ENCODE measurements around the gene CAVIN4. TPM values are rescaled to one million over a fixed set of nuclear protein-coding genes. Genes with fewer than 3 reads are reported as not detected.

The CAVIN4 gene
- total RNA-seq, 1 donor from 2014 or later, result 12.9 TPM

GRCh38 chr9:100590481-100590880 is 12.6 kb downstream of the CAVIN4 start:
- no peak for DNase-seq

GRCh38 chr9:100591139-100591538 is 13.3 kb downstream of the CAVIN4 start:
- DNase-seq, result no peak

GRCh38 chr9:100591639-100592412 is 13.9 kb downstream of the CAVIN4 start:
- no peak for DNase-seq

- DNase-seq, result peak; percentile 22
These were observed 17.7 kb downstream of the CAVIN4 start for GRCh38 chr9:100595391-100596199.

- no peak for DNase-seq
These were observed 19.4 kb downstream of the CAVIN4 start for GRCh38 chr9:100597236-100597635.

GRCh38 chr9:100598641-100599145 is 20.8 kb downstream of the CAVIN4 start:
- DNase-seq, result peak; percentile 65

- no peak for DNase-seq
These were observed 22.7 kb downstream of the CAVIN4 start for GRCh38 chr9:100600521-100601079.

GRCh38 chr9:100601216-100601615 is 23.3 kb downstream of the CAVIN4 start:
- DNase-seq, result peak; percentile 9

GRCh38 chr9:100602342-100602801 is 24.5 kb downstream of the CAVIN4 start:
- DNase-seq, result peak; percentile 17

- DNase-seq, result no peak
These were observed 27.5 kb downstream of the CAVIN4 start for GRCh38 chr9:100605405-100605804.

GRCh38 chr9:100619194-100619593 is 41.3 kb downstream of the CAVIN4 start:
- DNase-seq, result no peak

- no peak for DNase-seq
These were observed 41.8 kb downstream of the CAVIN4 start for GRCh38 chr9:100619665-100620064.

- no peak for DNase-seq
These were observed 46.1 kb downstream of the CAVIN4 start for GRCh38 chr9:100623969-100624368.

- no peak for DNase-seq
These were observed 49.1 kb downstream of the CAVIN4 start for GRCh38 chr9:100626949-100627348.

GRCh38 chr9:100637787-100638186 is 59.9 kb downstream of the CAVIN4 start:
- no peak for DNase-seq

Other genes with a start within 250 kb of the CAVIN4 start
- 58.5 TPM for gene TEX10, start 225.1 kb upstream of the CAVIN4 start, total RNA-seq
- 67.5 TPM for gene MSANTD3, start 150.9 kb upstream of the CAVIN4 start, total RNA-seq
- 47.6 TPM for gene TMEFF1, start 104.9 kb upstream of the CAVIN4 start, total RNA-seq

Measured in occipital lobe (tissue), 2 donors.